Transverse colon (tissue), 4 donors: ENCODE measurements around the gene HAPSTR1.

Experiments used
- POLR2A ChIP-seq: fragments of 450-650 bp; IDR thresholded peaks from one replicate; pipeline ENCODE4 v1.6.1; 2016; ENCODE audit warnings: antibody characterized with exemption, mild to moderate bottlenecking, moderate library complexity
- POLR2AphosphoS5 ChIP-seq, 3 donors: sonication (generic); formaldehyde crosslinking; IDR thresholded peaks; one replicate each; pipeline ENCODE4 v1.6.1; 2016; ENCODE audit warnings: antibody characterized with exemption in 3 of 3
- TF ChIP-seq, protein P1 (sequence below), 5 experiments: fragments of 200-600 bp in 3 of 5; fragments of 450-650 bp in 2 of 5; sonication (generic) in 3 of 5; IDR thresholded peaks; 1 replicate in 2 of 5; 2 replicates in 3 of 5; pipeline ENCODE4 v1.5.1; 2016 to 2017; ENCODE audit warnings: antibody characterized with exemption in 5 of 5, inconsistent platforms in 3 of 5, mild to moderate bottlenecking in 2 of 5, moderate library complexity in 1 of 5

DNA sequence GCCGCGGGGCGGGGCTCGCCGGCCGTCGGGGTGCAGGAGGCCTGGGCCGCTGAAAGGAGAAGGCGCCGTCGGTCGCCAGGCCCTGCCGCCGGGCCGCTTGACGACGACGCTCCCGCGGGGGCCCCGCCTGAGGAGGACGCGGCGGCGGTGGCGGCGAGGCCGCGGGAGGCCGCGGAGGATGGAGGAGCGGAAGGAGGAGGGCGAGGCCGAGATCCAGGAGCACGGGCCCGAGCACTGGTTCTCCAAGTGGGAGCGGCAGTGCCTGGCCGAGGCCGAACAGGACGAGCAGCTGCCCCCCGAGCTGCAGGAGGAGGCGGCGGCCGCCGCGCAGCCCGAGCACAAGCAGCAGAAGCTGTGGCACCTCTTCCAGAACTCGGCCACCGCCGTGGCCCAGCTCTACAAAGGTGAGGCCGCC lies 430 bp downstream of the HAPSTR1 start:
- TF ChIP-seq, protein P1, sequence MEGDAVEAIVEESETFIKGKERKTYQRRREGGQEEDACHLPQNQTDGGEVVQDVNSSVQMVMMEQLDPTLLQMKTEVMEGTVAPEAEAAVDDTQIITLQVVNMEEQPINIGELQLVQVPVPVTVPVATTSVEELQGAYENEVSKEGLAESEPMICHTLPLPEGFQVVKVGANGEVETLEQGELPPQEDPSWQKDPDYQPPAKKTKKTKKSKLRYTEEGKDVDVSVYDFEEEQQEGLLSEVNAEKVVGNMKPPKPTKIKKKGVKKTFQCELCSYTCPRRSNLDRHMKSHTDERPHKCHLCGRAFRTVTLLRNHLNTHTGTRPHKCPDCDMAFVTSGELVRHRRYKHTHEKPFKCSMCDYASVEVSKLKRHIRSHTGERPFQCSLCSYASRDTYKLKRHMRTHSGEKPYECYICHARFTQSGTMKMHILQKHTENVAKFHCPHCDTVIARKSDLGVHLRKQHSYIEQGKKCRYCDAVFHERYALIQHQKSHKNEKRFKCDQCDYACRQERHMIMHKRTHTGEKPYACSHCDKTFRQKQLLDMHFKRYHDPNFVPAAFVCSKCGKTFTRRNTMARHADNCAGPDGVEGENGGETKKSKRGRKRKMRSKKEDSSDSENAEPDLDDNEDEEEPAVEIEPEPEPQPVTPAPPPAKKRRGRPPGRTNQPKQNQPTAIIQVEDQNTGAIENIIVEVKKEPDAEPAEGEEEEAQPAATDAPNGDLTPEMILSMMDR (IDR thresholded peaks at IDR 0.05) = no peak
- TF ChIP-seq POLR2A (no peak), POLR2AphosphoS5 (IDR thresholded peaks at IDR 0.05) (no peak)
